SK-N-SH treated with all-trans-retinoic acid at 6 μM for 48 hours (cell line): Measurements from ENCODE around the gene RALGPS1.

ENCODE experiments used
- ATAC-seq: fragments of 200-7000 bp; cut with Tn5 transposase; 3 replicates; pipeline ENCODE4 v1.9.1; 2020; ENCODE audit warnings: mild to moderate bottlenecking, moderate library complexity
- ARNTL ChIP-seq: fragments of 450-650 bp; formaldehyde crosslinking; IDR thresholded peaks from 2 replicates; pipeline ENCODE4 v1.5.0; 2020; ENCODE audit warnings: low read depth, mild to moderate bottlenecking, moderate library complexity, borderline replicate concordance
- BACH2 ChIP-seq: fragments of 250-450 bp; sonication (Bioruptor Pico); IDR thresholded peaks from 2 replicates; pipeline ENCODE4 v1.9.0; 2021; ENCODE audit warnings: mild to moderate bottlenecking, borderline replicate concordance
- CSRNP3 ChIP-seq: fragments of 250-450 bp; sonication (Bioruptor Pico); IDR thresholded peaks from 2 replicates; pipeline ENCODE4 v1.5.1; 2021; ENCODE audit warnings: mild to moderate bottlenecking, moderate library complexity
- ESRRG ChIP-seq: fragments of 250-450 bp; sonication (Bioruptor Pico); IDR thresholded peaks from 2 replicates; pipeline ENCODE4 v1.6.1; 2021; ENCODE audit warnings: mild to moderate bottlenecking
- ISL1 ChIP-seq: fragments of 250-450 bp; sonication (Bioruptor Pico); IDR thresholded peaks from 2 replicates; pipeline ENCODE4 v2.1.2; 2022; ENCODE audit warnings: mild to moderate bottlenecking, moderate library complexity
- RARB ChIP-seq: fragments of 250-450 bp; sonication (Bioruptor Pico); IDR thresholded peaks from 2 replicates; pipeline ENCODE4 v1.8.0; 2021; ENCODE audit warnings: mild to moderate bottlenecking, moderate library complexity
- SNAI2 ChIP-seq: fragments of 250-450 bp; sonication (Bioruptor Pico); IDR thresholded peaks from 2 replicates; pipeline ENCODE4 v1.5.0; 2020; ENCODE audit warnings: mild to moderate bottlenecking, moderate library complexity
- TCF4 ChIP-seq: fragments of 250-450 bp; sonication (Bioruptor Pico); IDR thresholded peaks from 2 replicates; pipeline ENCODE4 v1.8.0; 2021; ENCODE audit warnings: mild to moderate bottlenecking, moderate library complexity, borderline replicate concordance
- TOX ChIP-seq: fragments of 250-450 bp; sonication (Bioruptor Pico); IDR thresholded peaks from 2 replicates; pipeline ENCODE4 v1.8.0; 2021; ENCODE audit warnings: mild to moderate bottlenecking, moderate library complexity, borderline replicate concordance
- TSHZ2 ChIP-seq: fragments of 250-450 bp; sonication (Bioruptor Pico); IDR thresholded peaks from 2 replicates; pipeline ENCODE4 v1.5.0; 2020; ENCODE audit warnings: mild to moderate bottlenecking, moderate library complexity
- ZC3H10 ChIP-seq: fragments of 250-450 bp; sonication (Bioruptor Pico); IDR thresholded peaks from 2 replicates; pipeline ENCODE4 v1.5.1; 2021; ENCODE audit warnings: mild to moderate bottlenecking, moderate library complexity
- ZFP3 ChIP-seq: fragments of 250-450 bp; sonication (Bioruptor Pico); IDR thresholded peaks from 2 replicates; pipeline ENCODE4 v1.5.0; 2020; ENCODE audit warnings: mild to moderate bottlenecking, moderate library complexity
- ZFP30 ChIP-seq: fragments of 450-650 bp; formaldehyde crosslinking; IDR thresholded peaks from 2 replicates; pipeline ENCODE4 v1.5.0; 2022; ENCODE audit warnings: mild to moderate bottlenecking, moderate library complexity
- ZNF565 ChIP-seq: fragments of 450-650 bp; formaldehyde crosslinking; conservative IDR thresholded peaks from 2 replicates; pipeline ENCODE4 v1.5.0; 2020; ENCODE audit warnings: low read depth, mild to moderate bottlenecking, moderate library complexity
- ZNF70 ChIP-seq: fragments of 450-650 bp; formaldehyde crosslinking; IDR thresholded peaks from 2 replicates; pipeline ENCODE4 v1.5.0; 2020; ENCODE audit warnings: mild to moderate bottlenecking, moderate library complexity
- ZNF8 ChIP-seq: fragments of 450-650 bp; formaldehyde crosslinking; IDR thresholded peaks from 2 replicates; pipeline ENCODE4 v1.5.0; 2020; ENCODE audit warnings: mild to moderate bottlenecking, moderate library complexity
- TF ChIP-seq, protein P1 (sequence below): fragments of 250-450 bp; sonication (Bioruptor Pico); IDR thresholded peaks from 2 replicates; pipeline ENCODE4 v1.8.0; 2021; ENCODE audit warnings: low read depth, mild to moderate bottlenecking, moderate library complexity, borderline replicate concordance
- TF ChIP-seq, protein P2 (sequence below): fragments of 250-450 bp; sonication (Bioruptor Pico); IDR thresholded peaks from 2 replicates; pipeline ENCODE4 v1.8.0; 2020; ENCODE audit warnings: mild to moderate bottlenecking, moderate library complexity, borderline replicate concordance
- TF ChIP-seq, protein P3 (sequence below): fragments of 250-450 bp; sonication (Bioruptor Pico); IDR thresholded peaks from 2 replicates; pipeline ENCODE4 v1.5.1; 2020; ENCODE audit warnings: low read depth, mild to moderate bottlenecking, moderate library complexity

The RALGPS1 gene

GRCh38 chr9:127076860-127077643 is 162.5 kb downstream of the RALGPS1 start (continued):
- TF ChIP-seq SNAI2 (CRISPR knock-in tag) (no peak), TOX (no peak), RARB (no peak), ZNF8 (no peak)
- TF ChIP-seq, protein P1, sequence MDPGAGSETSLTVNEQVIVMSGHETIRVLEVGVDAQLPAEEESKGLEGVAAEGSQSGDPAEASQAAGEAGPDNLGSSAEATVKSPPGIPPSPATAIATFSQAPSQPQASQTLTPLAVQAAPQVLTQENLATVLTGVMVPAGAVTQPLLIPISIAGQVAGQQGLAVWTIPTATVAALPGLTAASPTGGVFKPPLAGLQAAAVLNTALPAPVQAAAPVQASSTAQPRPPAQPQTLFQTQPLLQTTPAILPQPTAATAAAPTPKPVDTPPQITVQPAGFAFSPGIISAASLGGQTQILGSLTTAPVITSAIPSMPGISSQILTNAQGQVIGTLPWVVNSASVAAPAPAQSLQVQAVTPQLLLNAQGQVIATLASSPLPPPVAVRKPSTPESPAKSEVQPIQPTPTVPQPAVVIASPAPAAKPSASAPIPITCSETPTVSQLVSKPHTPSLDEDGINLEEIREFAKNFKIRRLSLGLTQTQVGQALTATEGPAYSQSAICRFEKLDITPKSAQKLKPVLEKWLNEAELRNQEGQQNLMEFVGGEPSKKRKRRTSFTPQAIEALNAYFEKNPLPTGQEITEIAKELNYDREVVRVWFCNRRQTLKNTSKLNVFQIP (CRISPR knock-in tag): no peak

GRCh38 chr9:127077644-127077946 is 163.0 kb downstream of the RALGPS1 start:
- ATAC-seq: no peak
- no peak for TF ChIP-seq ZNF8
- TF ChIP-seq ISL1 (CRISPR knock-in tag): no peak
- no peak for TF ChIP-seq TSHZ2 (CRISPR knock-in tag)
- TF ChIP-seq ARNTL (CRISPR knock-in tag): no peak
- no peak for TF ChIP-seq BACH2 (CRISPR knock-in tag)
- TF ChIP-seq, protein P2, sequence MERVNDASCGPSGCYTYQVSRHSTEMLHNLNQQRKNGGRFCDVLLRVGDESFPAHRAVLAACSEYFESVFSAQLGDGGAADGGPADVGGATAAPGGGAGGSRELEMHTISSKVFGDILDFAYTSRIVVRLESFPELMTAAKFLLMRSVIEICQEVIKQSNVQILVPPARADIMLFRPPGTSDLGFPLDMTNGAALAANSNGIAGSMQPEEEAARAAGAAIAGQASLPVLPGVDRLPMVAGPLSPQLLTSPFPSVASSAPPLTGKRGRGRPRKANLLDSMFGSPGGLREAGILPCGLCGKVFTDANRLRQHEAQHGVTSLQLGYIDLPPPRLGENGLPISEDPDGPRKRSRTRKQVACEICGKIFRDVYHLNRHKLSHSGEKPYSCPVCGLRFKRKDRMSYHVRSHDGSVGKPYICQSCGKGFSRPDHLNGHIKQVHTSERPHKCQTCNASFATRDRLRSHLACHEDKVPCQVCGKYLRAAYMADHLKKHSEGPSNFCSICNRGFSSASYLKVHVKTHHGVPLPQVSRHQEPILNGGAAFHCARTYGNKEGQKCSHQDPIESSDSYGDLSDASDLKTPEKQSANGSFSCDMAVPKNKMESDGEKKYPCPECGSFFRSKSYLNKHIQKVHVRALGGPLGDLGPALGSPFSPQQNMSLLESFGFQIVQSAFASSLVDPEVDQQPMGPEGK: no peak
- TF ChIP-seq SNAI2 (CRISPR knock-in tag): no peak
- TF ChIP-seq ZFP30 (CRISPR knock-in tag): no peak
- no peak for TF ChIP-seq ZNF565 (CRISPR knock-in tag)
- TF ChIP-seq CSRNP3: no peak
- TF ChIP-seq TCF4 (CRISPR knock-in tag): no peak
- no peak for TF ChIP-seq ZC3H10
- TF ChIP-seq ZFP3 (CRISPR knock-in tag): no peak
- no peak for TF ChIP-seq RARB
- TF ChIP-seq, protein P3, sequence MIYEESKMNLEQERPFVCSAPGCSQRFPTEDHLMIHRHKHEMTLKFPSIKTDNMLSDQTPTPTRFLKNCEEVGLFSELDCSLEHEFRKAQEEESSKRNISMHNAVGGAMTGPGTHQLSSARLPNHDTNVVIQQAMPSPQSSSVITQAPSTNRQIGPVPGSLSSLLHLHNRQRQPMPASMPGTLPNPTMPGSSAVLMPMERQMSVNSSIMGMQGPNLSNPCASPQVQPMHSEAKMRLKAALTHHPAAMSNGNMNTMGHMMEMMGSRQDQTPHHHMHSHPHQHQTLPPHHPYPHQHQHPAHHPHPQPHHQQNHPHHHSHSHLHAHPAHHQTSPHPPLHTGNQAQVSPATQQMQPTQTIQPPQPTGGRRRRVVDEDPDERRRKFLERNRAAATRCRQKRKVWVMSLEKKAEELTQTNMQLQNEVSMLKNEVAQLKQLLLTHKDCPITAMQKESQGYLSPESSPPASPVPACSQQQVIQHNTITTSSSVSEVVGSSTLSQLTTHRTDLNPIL (CRISPR knock-in tag): no peak
- no peak for TF ChIP-seq ZNF70 (CRISPR knock-in tag)

DNA sequence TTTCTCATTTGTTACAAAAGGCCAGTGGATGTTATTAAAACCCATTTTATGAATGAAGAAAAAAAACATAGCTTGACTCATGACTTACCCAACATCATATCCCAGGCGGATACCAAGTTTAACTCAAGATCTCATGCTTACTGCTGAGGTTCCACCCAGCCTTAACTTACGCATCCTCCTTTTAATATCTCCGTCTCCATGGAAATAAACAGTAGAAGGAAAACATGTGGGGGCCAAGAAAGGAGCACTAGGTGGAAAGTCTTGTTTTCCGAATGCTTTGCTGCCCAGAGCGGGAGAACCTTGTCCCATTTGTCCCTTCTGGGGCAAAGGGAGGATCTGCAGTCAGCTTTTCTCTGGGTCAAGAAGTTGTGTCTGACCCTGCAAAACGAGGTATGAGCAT is 163.8 kb downstream of the RALGPS1 start:
- TF ChIP-seq TCF4 (CRISPR knock-in tag): no peak
- TF ChIP-seq ZNF565 (CRISPR knock-in tag): no peak
- TF ChIP-seq, protein P3 (CRISPR knock-in tag): no peak
- TF ChIP-seq ESRRG (CRISPR knock-in tag): no peak
- TF ChIP-seq ZC3H10: no peak
- TF ChIP-seq ZNF70 (CRISPR knock-in tag): no peak
- TF ChIP-seq, all 23 proteins: peak for 0
- ATAC-seq: no peak
